HG03097 (cell line): ENCODE measurements around the gene SPATA21.

Experiments used
- ATAC-seq: cut with Tn5 transposase; IDR thresholded peaks from one replicate; pipeline ENCODE4 v1.9.1; 2021; ENCODE audit not compliant: unreplicated experiment, low FRiP score

SPATA21 gene

GRCh38 chr1:16354619-16355018, 82.6 kb downstream of the SPATA21 start:
- ATAC-seq, result no peak

- ATAC-seq, result no peak
These were observed 84.2 kb downstream of the SPATA21 start for GRCh38 chr1:16352842-16353535.

- ATAC-seq, result peak; percentile 87
These were observed 85.0 kb downstream of the SPATA21 start, which contains the start of gene FBXO42 for GRCh38 chr1:16351994-16352841. Gene FBXO42, minus strand, starts transcription at chr1:16352480. Its CDS starts 37,062 bp downstream, at chr1:16315418.

- ATAC-seq, result no peak
These were observed 85.7 kb downstream of the SPATA21 start for GRCh38 chr1:16351456-16351993.

GRCh38 chr1:16349847-16350406, 87.3 kb downstream of the SPATA21 start:
- ATAC-seq, result no peak
